Measurements from ENCODE around the gene KMT2C.
A peak's percentile ranks its signal among the peaks of the same experiment; 100 is the strongest.

Gene KMT2C

GRCh38 chr7:152180587-152180986 lies 255.2 kb downstream of the KMT2C start:
- DNase-seq, result peak; percentile 4

- DNase-seq, result no peak
Observed at GRCh38 chr7:152180048-152180447, 255.8 kb downstream of the KMT2C start.

GRCh38 chr7:152178405-152179058 lies 257.3 kb downstream of the KMT2C start:
- DNase-seq, result no peak

GRCh38 chr7:152177681-152178404 lies 258.0 kb downstream of the KMT2C start:
- DNase-seq, result no peak

- DNase-seq, result peak; percentile 50
Observed at GRCh38 chr7:152176797-152177196, 259.0 kb downstream of the KMT2C start.

GRCh38 chr7:152173372-152174070 lies 262.3 kb downstream of the KMT2C start:
- DNase-seq, result no peak

GRCh38 chr7:152162287-152162686 lies 273.5 kb downstream of the KMT2C start:
- no peak for DNase-seq

- no peak for DNase-seq
Observed at GRCh38 chr7:152161171-152161570, 274.6 kb downstream of the KMT2C start.

- no peak for DNase-seq
Observed at GRCh38 chr7:152158801-152159587, 276.8 kb downstream of the KMT2C start.

GRCh38 chr7:152152267-152152666 lies 283.5 kb downstream of the KMT2C start:
- DNase-seq, result no peak

- DNase-seq, result no peak
Observed at GRCh38 chr7:152149363-152149762, 286.4 kb downstream of the KMT2C start.

GRCh38 chr7:152148706-152149105 lies 287.1 kb downstream of the KMT2C start:
- DNase-seq, result no peak

- DNase-seq, result peak; percentile 19
Observed at GRCh38 chr7:152145853-152146466, 289.8 kb downstream of the KMT2C start.

GRCh38 chr7:152144557-152145245 lies 291.1 kb downstream of the KMT2C start:
- no peak for DNase-seq

GRCh38 chr7:152142976-152143595 lies 292.7 kb downstream of the KMT2C start:
- DNase-seq, result no peak

GRCh38 chr7:152140560-152140959 lies 295.2 kb downstream of the KMT2C start:
- DNase-seq, result no peak

GRCh38 chr7:152140067-152140466 lies 295.7 kb downstream of the KMT2C start:
- no peak for DNase-seq

GRCh38 chr7:152137476-152138025 lies 298.3 kb downstream of the KMT2C start:
- no peak for DNase-seq

GRCh38 chr7:152136686-152137085 lies 299.1 kb downstream of the KMT2C start:
- DNase-seq, result no peak

GRCh38 chr7:152133804-152134203 lies 302.0 kb downstream of the KMT2C start:
- no peak for DNase-seq

GRCh38 chr7:152132812-152133211 lies 303.0 kb downstream of the KMT2C start:
- DNase-seq, result no peak

Data from OCI-M1 (cell line).